ENCODE results near the gene ADGRG1.

Gene ADGRG1

GRCh38 chr16:57635266-57636097 lies 7.1 kb downstream of the ADGRG1 start:
- DNase-seq (ENCODE audit: low spot score) = no peak

DNA sequence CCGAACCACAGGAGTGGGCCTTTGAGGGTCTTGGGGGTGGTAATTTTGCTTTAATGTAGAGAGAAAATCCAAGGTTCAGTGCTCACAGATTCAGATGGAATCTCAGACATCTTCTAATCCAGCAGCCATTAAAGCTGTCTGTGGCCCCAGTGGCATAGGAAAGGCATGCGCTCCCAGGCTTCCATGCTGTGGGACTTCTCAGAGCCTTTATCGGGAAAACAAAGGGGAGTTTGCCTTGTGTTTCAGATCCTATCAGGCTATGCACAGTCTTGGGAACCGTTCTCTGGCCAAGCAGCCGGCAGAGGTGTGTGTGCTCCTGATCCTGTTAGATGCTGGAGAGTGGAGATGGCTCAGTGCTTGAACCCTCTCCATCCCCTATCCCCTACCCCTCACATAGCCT lies 7.8 kb downstream of the ADGRG1 start:
- no peak for DNase-seq (ENCODE audit: low spot score)

DNA sequence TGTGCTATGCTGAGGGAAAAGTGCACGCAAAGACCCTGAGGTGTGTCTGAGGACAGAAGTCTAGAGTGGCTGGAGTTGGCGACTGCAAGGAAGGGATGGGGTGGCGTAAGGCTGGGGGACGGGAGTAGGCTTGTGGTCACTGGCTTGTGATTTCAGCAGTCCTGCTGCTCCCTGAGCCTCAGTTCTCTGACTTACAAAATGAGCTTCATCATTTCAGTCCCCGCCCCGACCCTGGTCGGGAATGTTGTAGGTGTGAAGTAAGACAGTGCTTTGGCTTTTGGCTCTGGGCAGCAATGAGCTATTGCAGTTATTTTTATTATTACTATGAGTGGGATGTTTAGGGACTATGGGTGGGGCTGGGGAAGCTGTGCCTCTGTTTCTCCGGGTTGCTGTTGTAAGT lies 8.6 kb downstream of the ADGRG1 start:
- no peak for DNase-seq (ENCODE audit: low spot score)

- peak; percentile 87 for DNase-seq (ENCODE audit: low spot score)
Measured at GRCh38 chr16:57637424-57637823, 9.0 kb downstream of the ADGRG1 start.

GRCh38 chr16:57637965-57638364 lies 9.5 kb downstream of the ADGRG1 start:
- DNase-seq (ENCODE audit: low spot score) = no peak

GRCh38 chr16:57638381-57638780 lies 10.0 kb downstream of the ADGRG1 start:
- no peak for DNase-seq (ENCODE audit: low spot score)

DNA sequence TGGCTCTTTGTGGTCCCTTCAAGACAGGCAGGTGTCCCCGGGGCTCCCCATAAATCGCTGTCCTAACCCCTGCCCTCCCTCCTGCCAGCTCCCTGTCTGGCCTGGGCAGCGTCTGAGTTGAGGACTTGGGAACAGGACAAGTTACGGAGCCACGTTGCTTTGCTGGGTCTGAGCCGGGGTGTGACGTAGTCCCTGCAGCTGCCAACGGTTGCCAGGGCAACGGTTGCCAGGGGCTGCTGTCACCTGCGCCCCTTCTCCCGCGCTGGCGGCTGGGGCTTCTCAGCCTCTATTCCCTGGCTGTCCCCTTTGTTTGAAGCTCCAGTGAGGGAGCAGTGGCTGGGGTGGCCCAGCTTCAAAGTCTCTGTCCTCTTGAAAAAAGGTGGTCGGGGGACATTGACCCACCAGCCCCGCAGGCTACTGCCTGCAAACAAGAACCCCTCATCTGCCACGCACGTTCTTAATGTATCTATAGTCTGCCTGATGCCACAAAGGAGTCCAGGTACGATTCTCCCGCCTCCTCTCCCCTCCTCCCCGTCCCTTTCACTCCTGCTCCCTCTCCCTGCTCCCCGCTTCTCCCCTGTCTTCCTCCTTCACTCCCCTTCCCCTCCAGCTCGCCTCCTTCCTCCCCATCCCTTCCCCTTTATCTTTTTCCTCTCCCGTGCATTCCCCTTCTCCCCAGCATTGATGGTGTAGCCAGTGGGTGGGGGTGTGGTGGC lies 10.9 kb downstream of the ADGRG1 start:
- peak; percentile 88 for DNase-seq (ENCODE audit: low spot score)

GRCh38 chr16:57640185-57640584 lies 11.8 kb downstream of the ADGRG1 start:
- DNase-seq (ENCODE audit: low spot score) = no peak

DNA sequence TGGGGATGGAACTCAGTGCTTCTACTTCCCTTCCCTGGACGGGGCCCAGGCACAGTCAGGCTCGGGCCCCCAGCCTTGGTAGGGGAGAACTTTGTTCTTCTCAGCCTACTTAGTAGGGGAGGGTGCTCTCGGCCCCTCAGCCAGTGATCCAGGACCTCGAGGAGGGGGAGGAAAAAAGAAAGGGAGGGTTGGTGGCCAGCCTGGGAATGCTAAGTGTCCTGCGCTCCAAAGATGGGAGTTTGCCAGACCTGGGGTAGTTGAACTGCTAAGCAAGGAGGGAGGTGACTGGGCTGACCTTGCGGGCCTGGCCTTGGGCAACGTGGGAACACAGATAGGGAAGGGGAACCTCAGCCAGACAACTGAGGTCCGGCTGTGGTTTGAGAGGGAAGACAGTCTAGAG lies 12.2 kb downstream of the ADGRG1 start:
- peak; percentile 69 for DNase-seq (ENCODE audit: low spot score)

GRCh38 chr16:57642160-57643135 lies 14.0 kb downstream of the ADGRG1 start:
- DNase-seq (ENCODE audit: low spot score) = no peak

DNA sequence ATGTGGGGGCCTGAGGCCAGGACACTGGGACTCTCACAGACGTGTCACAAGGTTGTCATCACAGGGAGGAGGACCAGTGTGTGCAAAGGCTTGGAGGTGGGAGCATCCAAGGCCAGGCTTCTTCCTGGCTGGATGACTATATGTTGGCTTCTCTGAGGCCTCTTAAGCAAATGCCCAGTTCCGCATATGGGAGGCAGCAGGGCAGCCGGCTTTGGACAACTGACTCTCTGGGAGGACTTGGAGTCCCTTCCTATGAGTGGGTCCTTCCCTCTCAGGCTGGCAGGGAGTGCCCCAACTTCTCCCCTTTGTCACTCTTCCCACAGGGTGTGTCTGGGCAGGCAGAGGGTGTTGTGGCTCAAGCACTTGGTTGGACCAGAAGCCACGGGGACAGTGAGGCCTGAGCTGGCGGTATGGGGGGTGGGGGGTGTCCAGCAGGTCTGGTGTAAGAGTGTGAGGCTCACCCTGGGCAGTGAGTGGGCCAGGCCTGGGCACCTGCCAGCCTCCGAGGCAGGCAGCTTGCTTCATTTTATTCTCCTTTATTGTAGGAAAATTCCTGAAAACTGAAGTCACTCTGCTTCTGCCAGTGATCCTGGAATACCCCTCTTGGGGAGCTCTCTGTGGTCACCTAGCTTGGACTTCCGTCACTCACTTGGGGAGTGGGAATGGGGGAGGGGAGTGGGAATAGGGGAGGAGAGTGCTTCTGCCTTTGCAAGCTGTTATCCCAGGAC lies 14.9 kb downstream of the ADGRG1 start:
- no peak for DNase-seq (ENCODE audit: low spot score)

- DNase-seq (ENCODE audit: low spot score) = no peak
Measured at GRCh38 chr16:57643910-57644309, 15.5 kb downstream of the ADGRG1 start.

DNA sequence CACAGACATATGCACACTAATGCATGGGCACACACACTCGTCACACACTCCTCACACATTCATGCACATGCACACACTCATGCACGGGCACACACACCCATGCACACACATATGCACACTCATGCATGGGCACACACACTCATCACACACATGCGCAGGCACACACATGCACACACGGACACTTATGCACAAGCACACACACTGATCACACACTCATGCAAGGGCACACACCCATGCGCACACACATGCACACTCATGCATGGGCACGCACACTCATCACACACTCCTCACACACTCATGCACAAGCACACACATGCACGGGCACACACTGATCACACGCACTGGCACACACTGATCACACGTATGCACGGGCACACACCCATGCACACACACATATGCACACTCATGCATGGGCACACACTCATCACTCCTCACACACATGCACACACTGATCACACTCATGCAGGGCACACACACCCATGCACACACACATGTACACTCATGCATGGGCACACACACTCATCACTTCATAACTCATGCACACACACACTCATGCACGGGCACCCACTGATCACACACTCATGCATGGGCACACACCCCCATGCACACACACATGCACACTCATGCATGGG lies 16.1 kb downstream of the ADGRG1 start:
- no peak for DNase-seq (ENCODE audit: low spot score)

GRCh38 chr16:57645169-57645568 lies 16.7 kb downstream of the ADGRG1 start:
- no peak for DNase-seq (ENCODE audit: low spot score)

DNA sequence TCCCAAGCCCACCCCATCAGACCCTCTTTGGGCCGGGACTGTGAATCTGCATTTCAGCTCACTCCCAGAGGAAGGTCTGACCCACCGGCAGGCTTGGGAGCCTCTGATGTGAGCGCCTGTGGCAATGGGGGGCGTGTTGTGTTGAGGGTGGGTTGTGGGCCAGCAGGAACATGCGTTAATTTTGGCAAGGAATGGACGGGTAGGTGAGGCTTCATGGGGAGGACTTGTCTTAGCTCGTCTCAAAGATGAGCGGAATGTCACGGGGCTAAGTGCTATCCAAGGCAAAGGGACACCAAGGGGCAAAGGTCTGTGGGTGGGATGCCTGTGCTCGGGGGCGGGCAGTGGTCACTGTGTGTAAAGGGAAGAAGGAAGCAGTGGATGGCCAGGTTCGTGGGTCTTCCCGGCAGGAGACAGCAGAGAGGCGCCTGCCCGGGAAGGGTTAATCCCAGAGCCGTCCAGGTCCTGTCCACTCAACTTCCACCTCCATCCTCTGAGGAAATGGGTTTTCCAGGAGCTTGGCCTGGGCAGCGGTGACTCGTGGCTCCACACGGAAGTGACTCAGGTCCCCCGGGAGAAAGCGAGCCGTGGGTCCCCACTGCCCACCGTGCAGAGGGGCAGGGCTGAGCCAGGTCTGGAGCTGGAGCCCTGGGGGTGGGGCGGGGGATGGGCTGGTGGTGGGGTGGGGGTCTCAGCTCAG lies 17.4 kb downstream of the ADGRG1 start:
- DNase-seq (ENCODE audit: low spot score) = no peak

GRCh38 chr16:57646388-57647039 lies 18.1 kb downstream of the ADGRG1 start:
- no peak for DNase-seq (ENCODE audit: low spot score)

DNA sequence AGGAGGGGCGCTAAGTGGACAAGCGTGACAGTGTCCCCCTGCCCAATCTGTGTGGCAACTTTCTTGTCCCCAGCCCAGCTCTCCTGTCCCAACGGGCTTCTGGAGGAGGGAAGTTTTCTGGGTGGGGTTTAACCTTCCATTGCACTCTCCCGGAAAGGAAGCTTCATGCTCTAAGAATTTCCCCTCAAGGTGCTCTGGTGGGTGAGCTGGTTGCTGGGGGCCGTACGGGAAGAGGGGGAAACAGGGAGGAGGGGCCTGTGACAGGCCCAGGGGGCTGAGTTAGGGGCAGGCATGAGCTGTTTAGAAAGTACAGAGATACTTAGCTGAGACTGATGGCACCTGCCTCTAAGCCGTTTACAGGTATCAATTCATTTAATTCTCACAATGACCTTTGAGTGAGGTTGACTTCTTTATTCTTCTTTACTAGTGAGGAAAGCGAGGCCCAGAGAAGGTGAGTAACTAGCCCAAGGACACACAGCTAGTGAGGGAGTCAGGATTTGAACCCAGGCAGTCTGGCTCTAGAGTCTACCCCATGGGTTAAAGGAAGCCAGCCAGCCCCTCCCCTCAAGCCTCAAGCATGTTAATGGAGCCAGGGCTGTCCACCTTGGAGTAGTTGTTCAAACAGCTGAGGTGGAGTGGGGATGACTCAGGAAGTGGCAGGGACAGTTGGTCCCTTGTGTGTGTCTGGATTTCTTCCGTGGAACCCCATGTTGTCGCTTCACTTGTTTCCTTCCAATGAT lies 18.9 kb downstream of the ADGRG1 start:
- no peak for DNase-seq (ENCODE audit: low spot score)

DNA sequence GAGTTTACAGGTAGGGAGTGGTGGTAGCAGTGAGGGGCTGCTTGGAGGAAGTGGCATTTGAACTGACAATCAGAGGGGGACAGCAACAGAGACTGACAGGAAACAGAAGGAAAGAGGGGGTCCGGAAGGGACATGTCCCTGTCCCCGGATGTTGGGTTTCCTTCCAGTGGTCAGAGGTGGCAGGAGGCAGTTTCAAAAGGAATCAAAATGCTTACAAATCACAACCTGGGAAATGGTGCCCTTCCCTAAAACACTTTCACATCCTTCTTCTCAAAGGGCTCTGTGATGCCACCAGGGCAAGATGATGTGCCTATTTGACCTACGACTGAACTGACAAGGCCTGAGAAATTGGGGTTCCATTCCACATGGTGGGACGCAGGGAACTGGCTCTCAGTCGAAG lies 19.7 kb downstream of the ADGRG1 start:
- no peak for DNase-seq (ENCODE audit: low spot score)

Data from putamen (tissue), 1 donor.